HL-60 (cell line): ENCODE results near the gene OR2J1.

Experiments used
- DNase-seq, 2 experiments: peaks; one replicate each; pipeline ENCODE4 v3.0.0-alpha.2; 2010 to 2020; ENCODE audit warnings: low read depth in 1 of 2, low spot score in 1 of 2
- H3K27ac ChIP-seq: fragments of 250-450 bp; sonication (Bioruptor Pico); replicated peaks from 2 replicates; pipeline ENCODE4 v1.5.1; 2020; ENCODE audit warnings: mild to moderate bottlenecking, moderate library complexity
- H3K27me3 ChIP-seq: fragments of 250-450 bp; sonication (Bioruptor Pico); 2 replicates; pipeline ENCODE4 v1.5.1; 2021; ENCODE audit warnings: mild to moderate bottlenecking, moderate library complexity; ENCODE audit not compliant: insufficient read depth, poor library complexity, severe bottlenecking
- H3K4me3 ChIP-seq: replicated peaks from 2 replicates; pipeline ENCODE4 v1.5.1; 2011; ENCODE audit warnings: mild to moderate bottlenecking, control low read depth, low read length; ENCODE audit not compliant: insufficient read depth
- GABPA ChIP-seq: IDR thresholded peaks from 2 replicates; pipeline ENCODE4 v1.6.1; 2012; ENCODE audit warnings: low read depth
- POLR2AphosphoS5 ChIP-seq: IDR thresholded peaks from 2 replicates; pipeline ENCODE4 v1.6.1; 2012; ENCODE audit warnings: low read depth
- SPI1 ChIP-seq: IDR thresholded peaks from 2 replicates; pipeline ENCODE4 v1.6.1; 2012; ENCODE audit warnings: low read depth, mild to moderate bottlenecking, borderline replicate concordance
- TF ChIP-seq, protein P1 (sequence below): IDR thresholded peaks from one replicate; pipeline ENCODE4 v1.5.1; 2011; ENCODE audit warnings: low read length, control low read depth, inconsistent platforms; ENCODE audit not compliant: insufficient read depth
- TF ChIP-seq, protein P2 (sequence below): IDR thresholded peaks from 2 replicates; pipeline ENCODE4 v1.6.1; 2012; ENCODE audit warnings: low read depth; ENCODE audit not compliant: insufficient replicate concordance

OR2J1 gene

DNA sequence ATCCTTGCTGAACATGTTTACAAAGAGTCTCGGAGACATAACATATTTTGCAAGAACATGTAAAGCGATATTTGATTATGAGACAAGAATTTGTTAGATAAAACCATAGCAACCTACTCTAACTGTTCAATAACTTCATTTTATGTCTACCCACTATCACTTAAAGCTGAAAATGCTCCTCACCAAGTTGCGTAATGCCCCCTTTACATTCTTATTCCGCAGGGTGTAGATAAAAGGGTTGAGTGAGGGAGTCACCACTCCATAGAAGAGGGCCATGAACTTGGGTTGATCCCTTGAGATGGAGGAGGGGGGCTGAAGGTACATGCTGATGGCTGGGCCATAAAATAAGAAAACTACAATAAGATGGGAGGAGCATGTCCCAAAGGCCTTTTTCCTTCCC is 38.4 kb downstream of the OR2J1 start:
- H3K27ac ChIP-seq: no peak overlapping the region
- no peak for DNase-seq
- no peak overlapping the region for H3K4me3 ChIP-seq
- TF ChIP-seq, protein P1, sequence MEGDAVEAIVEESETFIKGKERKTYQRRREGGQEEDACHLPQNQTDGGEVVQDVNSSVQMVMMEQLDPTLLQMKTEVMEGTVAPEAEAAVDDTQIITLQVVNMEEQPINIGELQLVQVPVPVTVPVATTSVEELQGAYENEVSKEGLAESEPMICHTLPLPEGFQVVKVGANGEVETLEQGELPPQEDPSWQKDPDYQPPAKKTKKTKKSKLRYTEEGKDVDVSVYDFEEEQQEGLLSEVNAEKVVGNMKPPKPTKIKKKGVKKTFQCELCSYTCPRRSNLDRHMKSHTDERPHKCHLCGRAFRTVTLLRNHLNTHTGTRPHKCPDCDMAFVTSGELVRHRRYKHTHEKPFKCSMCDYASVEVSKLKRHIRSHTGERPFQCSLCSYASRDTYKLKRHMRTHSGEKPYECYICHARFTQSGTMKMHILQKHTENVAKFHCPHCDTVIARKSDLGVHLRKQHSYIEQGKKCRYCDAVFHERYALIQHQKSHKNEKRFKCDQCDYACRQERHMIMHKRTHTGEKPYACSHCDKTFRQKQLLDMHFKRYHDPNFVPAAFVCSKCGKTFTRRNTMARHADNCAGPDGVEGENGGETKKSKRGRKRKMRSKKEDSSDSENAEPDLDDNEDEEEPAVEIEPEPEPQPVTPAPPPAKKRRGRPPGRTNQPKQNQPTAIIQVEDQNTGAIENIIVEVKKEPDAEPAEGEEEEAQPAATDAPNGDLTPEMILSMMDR: no peak
- TF ChIP-seq, protein P2, sequence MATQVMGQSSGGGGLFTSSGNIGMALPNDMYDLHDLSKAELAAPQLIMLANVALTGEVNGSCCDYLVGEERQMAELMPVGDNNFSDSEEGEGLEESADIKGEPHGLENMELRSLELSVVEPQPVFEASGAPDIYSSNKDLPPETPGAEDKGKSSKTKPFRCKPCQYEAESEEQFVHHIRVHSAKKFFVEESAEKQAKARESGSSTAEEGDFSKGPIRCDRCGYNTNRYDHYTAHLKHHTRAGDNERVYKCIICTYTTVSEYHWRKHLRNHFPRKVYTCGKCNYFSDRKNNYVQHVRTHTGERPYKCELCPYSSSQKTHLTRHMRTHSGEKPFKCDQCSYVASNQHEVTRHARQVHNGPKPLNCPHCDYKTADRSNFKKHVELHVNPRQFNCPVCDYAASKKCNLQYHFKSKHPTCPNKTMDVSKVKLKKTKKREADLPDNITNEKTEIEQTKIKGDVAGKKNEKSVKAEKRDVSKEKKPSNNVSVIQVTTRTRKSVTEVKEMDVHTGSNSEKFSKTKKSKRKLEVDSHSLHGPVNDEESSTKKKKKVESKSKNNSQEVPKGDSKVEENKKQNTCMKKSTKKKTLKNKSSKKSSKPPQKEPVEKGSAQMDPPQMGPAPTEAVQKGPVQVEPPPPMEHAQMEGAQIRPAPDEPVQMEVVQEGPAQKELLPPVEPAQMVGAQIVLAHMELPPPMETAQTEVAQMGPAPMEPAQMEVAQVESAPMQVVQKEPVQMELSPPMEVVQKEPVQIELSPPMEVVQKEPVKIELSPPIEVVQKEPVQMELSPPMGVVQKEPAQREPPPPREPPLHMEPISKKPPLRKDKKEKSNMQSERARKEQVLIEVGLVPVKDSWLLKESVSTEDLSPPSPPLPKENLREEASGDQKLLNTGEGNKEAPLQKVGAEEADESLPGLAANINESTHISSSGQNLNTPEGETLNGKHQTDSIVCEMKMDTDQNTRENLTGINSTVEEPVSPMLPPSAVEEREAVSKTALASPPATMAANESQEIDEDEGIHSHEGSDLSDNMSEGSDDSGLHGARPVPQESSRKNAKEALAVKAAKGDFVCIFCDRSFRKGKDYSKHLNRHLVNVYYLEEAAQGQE: no peak
- TF ChIP-seq GABPA (no peak), POLR2AphosphoS5 (no peak)
- no peaks in the 10 kb centered on the region for H3K27me3 ChIP-seq

DNA sequence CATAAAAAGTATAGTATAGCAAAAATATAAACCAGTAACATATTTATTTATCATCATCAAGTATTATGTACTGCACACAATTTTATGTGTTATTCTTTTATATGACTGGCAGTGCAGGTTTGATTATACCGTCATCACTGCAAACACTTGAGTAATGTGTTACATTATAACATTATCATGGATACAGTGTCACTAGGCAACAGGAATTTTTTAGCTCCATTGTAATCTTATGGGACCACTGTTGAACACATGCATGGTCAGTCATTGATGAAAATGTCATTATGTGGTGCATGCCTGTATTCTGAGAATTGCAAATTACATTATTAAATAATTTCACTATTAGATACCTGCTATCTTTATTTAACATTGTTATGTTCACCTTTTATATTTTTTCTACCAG is 42.3 kb downstream of the OR2J1 start:
- no peak for TF ChIP-seq GABPA
- no peak for TF ChIP-seq POLR2AphosphoS5
- TF ChIP-seq, protein P2: no peak
- TF ChIP-seq, protein P1: no peak
- TF ChIP-seq SPI1: no peak
- Histone ChIP-seq H3K4me3 (no peak overlapping the region), H3K27ac (no peak overlapping the region), H3K27me3 (no peaks in the 10 kb centered on the region)
- no peak for DNase-seq

DNA sequence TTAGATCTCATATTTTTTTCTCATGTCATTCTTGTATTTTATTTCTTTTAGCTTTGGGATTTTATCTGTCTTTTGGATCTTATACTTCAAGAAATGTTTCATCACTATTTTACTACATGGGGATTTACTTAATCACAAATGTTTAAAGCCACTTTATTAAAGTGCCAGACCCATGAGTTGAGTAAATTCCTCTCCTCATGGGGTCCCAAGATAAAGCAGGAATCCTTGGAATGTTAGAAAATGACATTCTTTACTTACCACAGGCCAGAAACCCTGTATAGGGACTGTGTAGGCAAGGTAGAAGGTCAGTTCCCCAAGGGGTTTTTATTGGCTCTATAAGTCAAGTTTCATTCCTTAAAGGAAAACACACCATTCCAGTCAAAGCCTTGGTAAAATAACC is 43.0 kb downstream of the OR2J1 start:
- TF ChIP-seq, protein P2: no peak
- no peak for TF ChIP-seq GABPA
- TF ChIP-seq POLR2AphosphoS5: no peak
- TF ChIP-seq, protein P1: no peak
- no peak for TF ChIP-seq SPI1
- no peak overlapping the region for H3K4me3 ChIP-seq
- DNase-seq: no peak
- H3K27ac ChIP-seq: no peak overlapping the region
- H3K27me3 ChIP-seq: no peaks in the 10 kb centered on the region
